Astrocyte (in vitro differentiated cells and primary cell): ENCODE measurements around the gene ADNP2.
"Not testable (repeated sequence)": the region's sequence is repeated elsewhere in the genome, so short reads cannot be mapped to it uniquely, and the experiment has no call there.

ENCODE experiments used
- EZH2 ChIP-seq: IDR thresholded peaks from 2 replicates; pipeline ENCODE4 v1.6.1; 2012; ENCODE audit warnings: mild to moderate bottlenecking, low read length, inconsistent platforms; ENCODE audit not compliant: insufficient read depth
- TF ChIP-seq, protein P1 (sequence below): IDR thresholded peaks from 2 replicates; pipeline ENCODE4 v1.5.1; 2011; ENCODE audit warnings: low read depth, mild to moderate bottlenecking, inconsistent platforms, low read length, moderate library complexity; ENCODE audit not compliant: insufficient read depth

DNA sequence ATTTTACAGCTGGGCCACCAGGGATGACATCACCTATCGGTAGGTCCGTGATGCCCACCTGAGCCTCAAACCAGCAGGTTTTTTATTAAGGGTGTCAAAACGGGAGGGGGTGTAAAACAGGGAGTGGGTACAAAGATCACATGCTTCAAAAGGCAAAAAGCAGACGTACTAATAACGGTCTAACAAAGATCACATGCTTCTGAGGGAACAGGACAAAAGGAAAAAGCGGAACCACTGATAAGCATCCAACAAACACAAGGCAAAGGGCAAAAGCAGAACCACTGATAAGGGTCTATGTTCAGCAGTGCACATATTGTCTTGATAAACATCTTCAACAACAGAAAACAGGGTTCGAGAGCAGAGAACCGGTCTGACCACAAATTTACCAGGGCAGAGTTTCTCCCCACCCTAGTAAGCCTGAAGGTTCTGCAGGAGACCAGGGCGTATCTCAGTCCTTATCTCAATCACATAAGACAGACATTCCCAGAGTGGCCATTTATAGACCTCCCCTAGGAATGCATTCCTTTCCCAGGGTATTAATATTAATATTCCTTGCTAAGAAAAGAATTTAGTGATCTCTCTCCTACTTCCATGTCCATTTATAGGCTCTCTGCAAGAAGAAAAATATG lies 55.8 kb downstream of the ADNP2 start:
- TF ChIP-seq, protein P1, sequence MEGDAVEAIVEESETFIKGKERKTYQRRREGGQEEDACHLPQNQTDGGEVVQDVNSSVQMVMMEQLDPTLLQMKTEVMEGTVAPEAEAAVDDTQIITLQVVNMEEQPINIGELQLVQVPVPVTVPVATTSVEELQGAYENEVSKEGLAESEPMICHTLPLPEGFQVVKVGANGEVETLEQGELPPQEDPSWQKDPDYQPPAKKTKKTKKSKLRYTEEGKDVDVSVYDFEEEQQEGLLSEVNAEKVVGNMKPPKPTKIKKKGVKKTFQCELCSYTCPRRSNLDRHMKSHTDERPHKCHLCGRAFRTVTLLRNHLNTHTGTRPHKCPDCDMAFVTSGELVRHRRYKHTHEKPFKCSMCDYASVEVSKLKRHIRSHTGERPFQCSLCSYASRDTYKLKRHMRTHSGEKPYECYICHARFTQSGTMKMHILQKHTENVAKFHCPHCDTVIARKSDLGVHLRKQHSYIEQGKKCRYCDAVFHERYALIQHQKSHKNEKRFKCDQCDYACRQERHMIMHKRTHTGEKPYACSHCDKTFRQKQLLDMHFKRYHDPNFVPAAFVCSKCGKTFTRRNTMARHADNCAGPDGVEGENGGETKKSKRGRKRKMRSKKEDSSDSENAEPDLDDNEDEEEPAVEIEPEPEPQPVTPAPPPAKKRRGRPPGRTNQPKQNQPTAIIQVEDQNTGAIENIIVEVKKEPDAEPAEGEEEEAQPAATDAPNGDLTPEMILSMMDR = not testable (repeated sequence)
- not testable (repeated sequence) for TF ChIP-seq EZH2
